ENCODE data around the gene GLIS1. TPM values are rescaled to one million over a fixed set of nuclear protein-coding genes. Genes with fewer than 3 reads are reported as not detected.

Gene GLIS1
- total and polyA plus RNA-seq, 8 donors = 0.20 to 4.8 (median 0.55) TPM; not detected in 1

DNA sequence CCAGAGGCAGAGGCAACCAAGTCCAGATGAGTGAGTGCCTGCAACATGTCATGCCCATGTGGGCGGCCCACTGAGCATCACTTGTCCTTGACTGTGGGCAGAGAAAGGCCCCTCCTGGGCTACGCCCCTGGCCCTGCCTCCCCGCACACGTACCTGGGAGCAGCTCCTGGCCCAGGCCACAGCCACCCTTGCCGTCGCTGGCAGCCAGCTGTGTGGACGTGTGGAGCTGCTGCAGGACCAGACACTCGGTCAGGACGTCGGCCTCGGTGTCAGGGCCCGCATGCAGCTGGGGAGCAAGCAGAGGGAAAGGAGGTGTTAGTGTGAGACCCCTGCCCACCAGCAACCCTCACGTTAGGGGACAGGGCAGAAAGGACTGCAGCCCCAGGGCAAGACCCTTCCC lies 218.5 kb downstream of the GLIS1 start:
- intact Hi-C loops (cut with DNase I; ENCODE audit: low total_unique reads) = no loop called here
- Histone ChIP-seq H3K4me3 (no peak overlapping the region), H3K9me3 (no peaks in the 10 kb centered on the region), H3K4me1 (peaks cover 0 to 27% (median 12%) of the 10 kb centered on the region in 4 donors), H3K36me3 (no peaks in the 10 kb centered on the region), H3K27me3 (no peaks in the 10 kb centered on the region), H3K27ac (no peak overlapping the region)
- WGBS, 5 donors = 90 to 94% (median 92%) methylated on average over 12 to 13 of the region's 13 CpGs
- TF ChIP-seq POLR2AphosphoS5 (IDR thresholded peaks at IDR 0.05) = no peak
- no peak for TF ChIP-seq POLR2A (IDR thresholded peaks at IDR 0.05)
- TF ChIP-seq CTCF (IDR thresholded peaks at IDR 0.05) = no peak
- no peak for TF ChIP-seq EP300 (IDR thresholded peaks at IDR 0.05)
- DNase-seq = no peak

- H3K27me3 ChIP-seq = no peaks in the 10 kb centered on the region
- no peaks in the 10 kb centered on the region for H3K36me3 ChIP-seq
- H3K27ac ChIP-seq = no peak overlapping the region
- peaks cover 0 to 20% (median 3%) of the 10 kb centered on the region in 4 donors for H3K4me1 ChIP-seq
- no peak overlapping the region for H3K4me3 ChIP-seq
- intact Hi-C loops (cut with DNase I; ENCODE audit: low total_unique reads) = no loop called here
- WGBS, 5 donors = 25 to 52% (median 38%) methylated on average over 8 of the region's 8 CpGs
- TF ChIP-seq EP300 (IDR thresholded peaks at IDR 0.05) = no peak
- no peak for TF ChIP-seq POLR2A (IDR thresholded peaks at IDR 0.05)
- no peak for TF ChIP-seq POLR2AphosphoS5 (IDR thresholded peaks at IDR 0.05)
- TF ChIP-seq CTCF (IDR thresholded peaks at IDR 0.05) = no peak
- no peak for DNase-seq
- no peaks in the 10 kb centered on the region for H3K9me3 ChIP-seq
These were observed 219.5 kb downstream of the GLIS1 start for GRCh38 chr1:53519421-53519820.

GRCh38 chr1:53518775-53519174 lies 220.2 kb downstream of the GLIS1 start:
- no peaks in the 10 kb centered on the region for H3K36me3 ChIP-seq
- WGBS, 5 donors = 80 to 91% (median 90%) methylated on average over 6 of the region's 6 CpGs
- peaks cover 0 to 20% (median 3%) of the 10 kb centered on the region in 4 donors for H3K4me1 ChIP-seq
- no peak overlapping the region for H3K4me3 ChIP-seq
- H3K27ac ChIP-seq = no peak overlapping the region
- TF ChIP-seq POLR2AphosphoS5 (IDR thresholded peaks at IDR 0.05) (no peak), POLR2A (IDR thresholded peaks at IDR 0.05) (no peak), EP300 (IDR thresholded peaks at IDR 0.05) (no peak), CTCF (IDR thresholded peaks at IDR 0.05) (no peak)
- intact Hi-C loops (cut with DNase I; ENCODE audit: low total_unique reads) = no loop called here
- H3K27me3 ChIP-seq = no peaks in the 10 kb centered on the region
- H3K9me3 ChIP-seq = no peaks in the 10 kb centered on the region
- DNase-seq = no peak

DNA sequence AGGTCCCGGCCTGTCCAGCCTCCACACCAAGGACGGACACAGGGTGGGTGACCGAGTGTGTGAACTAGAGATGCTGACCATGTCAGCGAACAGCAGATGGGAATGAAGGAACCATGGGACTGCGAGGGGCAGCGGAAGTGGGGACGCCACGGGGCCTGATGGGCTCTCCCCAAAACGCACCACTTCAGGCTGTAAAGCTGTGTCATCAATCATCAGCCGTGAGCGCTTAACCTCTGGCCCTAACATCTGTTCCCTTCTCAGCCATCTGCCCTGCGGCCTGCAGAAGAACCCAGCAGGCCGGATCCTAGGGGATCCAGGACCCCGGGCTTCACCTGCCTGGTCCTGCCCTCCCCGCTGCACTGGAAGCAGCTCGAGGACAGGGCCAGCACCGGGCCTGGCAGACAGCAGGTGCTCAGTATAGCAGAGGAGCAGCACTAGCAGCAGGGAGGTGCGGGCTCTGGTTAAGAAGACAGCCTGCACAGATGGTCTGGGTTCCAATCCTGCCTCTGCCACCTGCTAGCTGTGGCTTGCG lies 221.1 kb downstream of the GLIS1 start:
- Histone ChIP-seq H3K36me3 (no peaks in the 10 kb centered on the region), H3K27me3 (no peaks in the 10 kb centered on the region), H3K27ac (no peak overlapping the region), H3K4me3 (no peak overlapping the region), H3K4me1 (peaks cover 0 to 22% (median 3%) of the 10 kb centered on the region in 4 donors), H3K9me3 (no peaks in the 10 kb centered on the region)
- DNase-seq = peak in 1 of 2 donors; percentile 44
- TF ChIP-seq POLR2AphosphoS5 (IDR thresholded peaks at IDR 0.05) (no peak), POLR2A (IDR thresholded peaks at IDR 0.05) (no peak), EP300 (IDR thresholded peaks at IDR 0.05) (no peak), CTCF (IDR thresholded peaks at IDR 0.05) (no peak)
- intact Hi-C loops (cut with DNase I; ENCODE audit: low total_unique reads) = no loop called here
- WGBS, 5 donors = 80 to 85% (median 82%) methylated on average over 19 of the region's 19 CpGs

All from stomach (tissue), 9 donors.